Ectodermal cell (in vitro differentiated cells): ENCODE results near the gene EHBP1. TPM values are rescaled to one million over a fixed set of nuclear protein-coding genes. Genes with fewer than 3 reads are reported as not detected.
A peak's percentile ranks its signal among the peaks of the same experiment; 100 is the strongest.

ENCODE experiments used
- H3K27ac ChIP-seq: 2 replicates; pipeline ENCODE4 v1.7.0; 2013; ENCODE audit warnings: mild to moderate bottlenecking, low read depth, low read length; ENCODE audit not compliant: insufficient read depth, poor library complexity, severe bottlenecking
- H3K27me3 ChIP-seq: 2 replicates; pipeline ENCODE4 v1.7.0; 2013; ENCODE audit warnings: mild to moderate bottlenecking, low read length; ENCODE audit not compliant: insufficient read depth, control insufficient read depth, poor library complexity, severe bottlenecking
- H3K36me3 ChIP-seq: one replicate; pipeline ENCODE4 v1.7.0; 2013; ENCODE audit warnings: low read length; ENCODE audit not compliant: control insufficient read depth, insufficient read depth
- H3K4me1 ChIP-seq: one replicate; pipeline ENCODE4 v1.7.0; 2013; ENCODE audit warnings: low read length; ENCODE audit not compliant: control insufficient read depth, insufficient read depth
- H3K4me3 ChIP-seq: 2 replicates; pipeline ENCODE4 v1.7.0; 2013; ENCODE audit warnings: low read depth, low read length, control low read depth; ENCODE audit not compliant: insufficient read depth
- H3K9me3 ChIP-seq: 2 replicates; pipeline ENCODE4 v1.7.0; 2013; ENCODE audit warnings: mild to moderate bottlenecking, low read length, moderate library complexity; ENCODE audit not compliant: control insufficient read depth
- WGBS, 2 experiments: methylation state at CpG; one replicate each; pipeline ENCODE4 v1.1.7; 2013; ENCODE audit warnings: missing lambda C conversion rate in 2 of 2; 5-methylcytosine and 5-hydroxymethylcytosine counted together
- polyA plus RNA-seq, 4 experiments: library from polyadenylated mRNA; stranded (reverse); fragments of 50-300 nt; gene quantifications; one replicate each; pipeline ENCODE4 v1.2.3, GENCODE V29; 2013

EHBP1 gene
- polyA plus RNA-seq (2013, experiment 1 of 4): 42.8 TPM
- 49.8 TPM for polyA plus RNA-seq (2013, experiment 2 of 4)
- 41.7 TPM for polyA plus RNA-seq (2013, experiment 3 of 4)
- polyA plus RNA-seq (2013, experiment 4 of 4): 52.0 TPM

DNA sequence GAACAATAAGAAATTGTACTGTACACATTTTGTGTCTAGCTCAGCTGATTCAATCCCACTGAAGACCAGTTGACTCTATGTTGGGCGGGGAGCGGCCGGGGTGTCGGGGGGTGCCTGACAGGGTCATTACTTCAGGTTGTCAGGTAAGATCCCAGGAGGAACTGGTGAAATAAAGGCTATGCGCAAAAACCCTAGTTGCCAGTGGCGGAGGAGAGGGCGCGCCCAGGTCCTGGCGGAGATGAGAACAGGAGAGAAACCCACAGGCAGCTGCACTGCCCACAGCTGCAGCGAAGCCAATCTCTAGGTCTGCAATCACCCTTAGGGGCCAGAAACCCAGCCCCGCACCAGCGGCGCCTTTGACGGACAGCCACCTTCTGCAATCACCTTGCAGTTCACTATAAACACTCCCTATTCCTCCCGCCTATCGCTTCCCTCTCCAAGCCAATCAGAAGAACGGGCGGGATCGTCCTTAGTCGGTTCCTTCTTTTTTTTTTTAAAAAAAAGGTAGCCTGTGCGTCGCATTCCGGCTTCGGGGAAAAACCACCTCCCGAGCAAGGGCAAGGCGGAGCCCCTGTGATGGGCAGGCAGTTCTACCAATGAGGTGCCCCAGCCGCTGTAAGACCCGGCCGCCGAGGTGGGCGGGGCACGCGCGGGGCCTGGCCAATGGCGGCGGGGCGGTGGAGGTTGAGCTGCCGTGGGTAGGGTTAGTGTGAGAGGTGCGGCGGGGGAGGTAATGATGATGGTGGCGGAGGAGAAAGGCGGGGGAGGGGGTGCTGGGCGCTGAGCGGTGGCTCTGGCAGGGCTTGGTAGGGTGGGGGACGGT lies at the start of gene EHBP1:
EHBP1 (plus strand) TSS at position 707 of the 823 bp plus-strand sequence. CDS start 1,479 bp downstream, outside the sequence.
- Histone ChIP-seq H3K4me3 (peak within 1 kb of the TSS; percentile 55), H3K4me1 (peaks cover 9% of the 10 kb centered on the region), H3K9me3 (no peaks in the 10 kb centered on the region), H3K27ac (peak within 1 kb of the TSS; percentile 0), H3K27me3 (no peaks in the 10 kb centered on the region), H3K36me3 (no peaks in the 10 kb centered on the region)
- 1% methylated on average over 45 of the region's 45 CpGs for WGBS, 2 experiments

DNA sequence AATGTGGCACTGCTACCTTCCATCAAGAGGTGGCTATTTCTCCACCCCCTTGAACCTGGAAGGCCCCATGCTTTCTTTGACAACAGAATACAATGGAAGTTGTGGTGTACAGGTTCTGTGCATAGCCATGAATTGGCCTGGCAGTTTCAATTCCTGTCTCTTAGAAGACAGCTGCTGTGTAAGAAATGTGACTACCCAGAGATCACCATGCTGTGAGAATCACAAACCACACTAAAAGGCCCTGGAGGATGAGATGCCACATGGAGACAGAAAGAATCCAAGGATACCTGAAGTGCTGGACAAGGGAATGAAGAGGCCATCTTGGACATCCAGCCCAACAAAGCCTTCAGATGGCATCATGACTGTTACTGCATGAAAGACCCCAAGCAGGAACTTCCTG lies 47.7 kb upstream of the EHBP1 start:
- no peaks in the 10 kb centered on the region for H3K4me1 ChIP-seq

DNA sequence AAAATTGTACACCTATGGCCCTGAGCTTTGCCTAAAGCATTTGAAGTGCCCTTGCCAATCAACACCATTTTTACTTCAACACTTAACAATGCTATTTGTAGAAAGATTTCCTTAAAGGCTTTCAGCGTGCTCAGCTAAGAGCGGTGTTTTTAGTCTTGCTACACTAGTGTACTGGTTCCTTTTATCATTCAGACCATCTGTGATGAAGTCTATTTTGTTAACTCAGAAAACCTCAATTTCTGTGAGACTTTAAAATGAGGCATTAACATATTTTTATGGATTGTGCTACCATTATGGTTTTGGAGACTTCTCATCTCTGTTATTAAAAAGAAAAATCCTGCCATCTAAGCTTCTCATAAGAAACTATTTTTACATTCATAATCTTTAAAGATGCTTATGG lies 46.6 kb upstream of the EHBP1 start:
- WGBS, 2 experiments: 92% methylated on average over 2 of the region's 2 CpGs
- H3K36me3 ChIP-seq: no peaks in the 10 kb centered on the region
- H3K27ac ChIP-seq: no peak overlapping the region
- H3K9me3 ChIP-seq: no peaks in the 10 kb centered on the region
- no peaks in the 10 kb centered on the region for H3K27me3 ChIP-seq
- no peaks in the 10 kb centered on the region for H3K4me1 ChIP-seq
- H3K4me3 ChIP-seq: no peak overlapping the region

More for the DNA sequence above, 47.7 kb upstream of the EHBP1 start:
- Histone ChIP-seq H3K27ac (no peak overlapping the region), H3K36me3 (no peaks in the 10 kb centered on the region), H3K9me3 (no peaks in the 10 kb centered on the region), H3K27me3 (no peaks in the 10 kb centered on the region), H3K4me3 (no peak overlapping the region)

DNA sequence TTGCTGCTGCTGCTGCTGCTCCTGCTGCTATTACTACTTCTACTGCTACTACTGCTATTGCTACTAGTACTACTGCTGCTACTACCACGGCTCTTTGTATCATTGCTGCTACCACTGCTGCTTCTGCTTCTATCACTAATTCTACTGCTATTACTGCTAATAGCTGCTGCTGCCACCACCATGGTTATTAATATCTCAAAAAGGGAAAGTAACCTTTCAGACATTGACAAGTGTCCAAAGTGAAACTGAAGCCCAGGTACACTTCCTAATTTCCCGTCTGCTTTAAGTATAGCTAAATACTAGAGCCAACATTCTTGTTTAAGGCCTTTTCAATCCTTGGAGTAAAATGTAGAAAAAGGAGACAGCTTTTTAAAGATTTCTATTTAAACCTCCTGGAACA lies 45.4 kb upstream of the EHBP1 start:
- Histone ChIP-seq H3K36me3 (no peaks in the 10 kb centered on the region), H3K9me3 (no peaks in the 10 kb centered on the region), H3K4me3 (no peak overlapping the region), H3K27me3 (no peaks in the 10 kb centered on the region), H3K4me1 (no peaks in the 10 kb centered on the region), H3K27ac (no peak overlapping the region)
- 92 to 98% methylated on average over 1 to 2 of the region's 2 CpGs for WGBS, 2 experiments

DNA sequence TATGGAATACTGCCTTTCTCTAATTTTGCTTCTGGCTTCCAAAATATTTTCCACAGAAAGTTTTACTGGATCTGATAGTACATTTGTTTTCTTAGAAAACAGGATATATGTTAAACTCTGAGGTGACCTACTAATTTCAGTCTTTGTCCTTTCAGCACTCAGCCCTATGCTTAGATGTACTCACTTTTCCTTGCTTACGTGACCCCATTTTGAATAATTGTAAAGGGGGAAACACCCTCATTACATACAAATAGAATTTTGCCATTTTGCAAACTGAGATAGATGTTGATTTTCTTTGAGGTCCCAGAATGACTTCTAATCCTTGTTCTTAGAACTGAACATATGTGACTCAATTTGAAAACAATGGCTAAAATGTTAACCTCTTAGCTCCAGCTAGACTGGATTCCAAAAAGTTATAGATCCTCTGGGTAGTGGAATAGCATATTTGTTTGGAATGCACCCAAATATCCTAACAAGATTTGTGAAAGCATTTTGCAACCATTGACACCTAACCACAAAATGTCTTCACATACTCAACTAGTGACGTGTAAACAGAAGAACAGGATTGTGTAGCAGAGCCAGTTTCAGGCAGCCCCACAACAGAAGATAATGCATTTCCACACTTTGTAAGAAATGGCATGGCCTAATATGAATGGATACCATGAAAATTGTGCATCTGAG lies 44.8 kb upstream of the EHBP1 start:
- no peaks in the 10 kb centered on the region for H3K27me3 ChIP-seq
- no peaks in the 10 kb centered on the region for H3K4me1 ChIP-seq
- no peaks in the 10 kb centered on the region for H3K9me3 ChIP-seq
- WGBS, 2 experiments: 85 to 93% methylated on average over 1 to 2 of the region's 2 CpGs
- H3K27ac ChIP-seq: no peak overlapping the region
- H3K36me3 ChIP-seq: no peaks in the 10 kb centered on the region
- H3K4me3 ChIP-seq: no peak overlapping the region

DNA sequence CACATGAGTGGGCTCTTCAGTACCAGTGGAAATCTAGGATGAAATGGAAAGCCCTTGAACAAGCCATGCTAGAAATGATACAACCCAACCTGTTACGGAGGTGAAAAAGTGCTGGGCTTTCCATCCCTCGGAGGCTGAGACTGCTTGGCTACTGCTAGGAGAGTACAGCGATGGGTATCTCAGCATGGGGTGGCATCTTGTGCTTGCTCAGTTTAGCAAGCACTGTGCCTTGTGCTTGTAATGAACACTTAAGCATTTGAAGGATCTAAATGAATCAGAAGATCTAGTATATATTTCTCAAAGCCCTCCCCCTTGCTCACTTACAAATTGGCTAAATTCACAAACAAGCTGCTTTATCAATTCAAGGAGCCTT lies 44.3 kb upstream of the EHBP1 start:
- 72 to 82% methylated on average over 3 of the region's 3 CpGs for whole genome bisulfite sequencing, 2 experiments
- Histone ChIP-seq H3K27me3 (no peaks in the 10 kb centered on the region), H3K27ac (no peak overlapping the region), H3K4me1 (no peaks in the 10 kb centered on the region), H3K9me3 (no peaks in the 10 kb centered on the region), H3K36me3 (no peaks in the 10 kb centered on the region), H3K4me3 (no peak overlapping the region)

DNA sequence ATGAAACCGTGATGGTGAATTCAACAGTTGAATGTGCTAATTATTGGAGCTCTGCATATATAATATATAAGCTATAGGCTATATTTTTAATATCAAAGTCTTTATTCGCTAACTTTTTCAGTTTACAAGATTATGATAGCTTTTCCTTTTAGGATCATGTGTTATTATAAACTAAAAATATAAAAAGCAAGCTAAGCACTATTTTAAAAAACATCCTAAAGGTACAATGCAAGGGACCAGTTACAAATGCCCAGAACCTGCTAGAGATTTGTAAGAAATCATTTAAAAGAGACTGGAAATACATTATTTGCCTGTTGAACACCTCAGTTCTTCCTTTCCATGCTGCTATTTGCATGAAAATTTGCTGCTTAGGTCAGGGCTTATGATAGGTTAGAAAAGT lies 43.4 kb upstream of the EHBP1 start:
- Histone ChIP-seq H3K4me3 (no peak overlapping the region), H3K36me3 (no peaks in the 10 kb centered on the region), H3K9me3 (no peaks in the 10 kb centered on the region), H3K4me1 (no peaks in the 10 kb centered on the region), H3K27me3 (no peaks in the 10 kb centered on the region), H3K27ac (no peak overlapping the region)
- WGBS, 2 experiments: no CpG with 5 or more reads among the region's 2 CpGs

DNA sequence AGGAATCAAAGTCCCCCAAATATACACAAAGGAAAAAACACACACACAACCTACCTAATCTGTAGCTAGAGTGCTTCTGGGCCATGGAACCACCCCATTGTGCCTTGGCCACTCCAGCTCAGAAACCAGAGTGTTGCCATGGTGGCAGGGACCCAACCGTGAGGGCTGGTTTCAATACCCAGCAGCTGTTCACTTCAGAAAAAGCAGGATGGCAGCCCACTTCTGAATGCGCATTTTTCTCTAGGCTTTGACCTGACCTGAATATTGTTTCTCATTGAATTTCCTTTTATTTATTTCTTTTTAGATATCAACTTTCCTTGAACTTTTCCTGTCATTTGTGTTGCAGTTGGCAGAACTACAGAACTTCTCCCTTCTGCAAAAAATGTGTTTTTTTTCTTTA lies 43.0 kb upstream of the EHBP1 start:
- no peak overlapping the region for H3K4me3 ChIP-seq
- no peaks in the 10 kb centered on the region for H3K4me1 ChIP-seq
- no peaks in the 10 kb centered on the region for H3K36me3 ChIP-seq
- WGBS, 2 experiments: 64 to 73% methylated on average over 2 of the region's 2 CpGs
- H3K27ac ChIP-seq: no peak overlapping the region
- no peaks in the 10 kb centered on the region for H3K9me3 ChIP-seq
- H3K27me3 ChIP-seq: no peaks in the 10 kb centered on the region

DNA sequence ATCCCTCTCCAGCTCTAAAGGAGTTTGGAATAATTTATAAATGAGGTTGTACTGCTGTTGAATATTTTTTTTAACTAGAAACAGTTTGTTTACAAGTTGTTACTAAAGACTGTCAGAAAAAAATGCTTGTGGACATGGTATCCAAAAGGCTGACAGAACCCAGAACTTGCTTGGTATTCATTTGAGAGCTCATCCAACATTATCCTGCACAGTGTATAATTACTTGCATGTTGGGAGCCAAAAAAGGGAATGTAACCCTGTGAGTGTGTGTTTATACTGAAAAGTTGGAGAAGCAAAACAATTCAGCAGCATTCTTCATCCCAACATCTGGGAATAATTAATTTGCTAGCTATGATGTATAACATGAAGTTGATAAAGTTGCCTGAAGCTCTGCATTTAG lies 42.1 kb upstream of the EHBP1 start:
- no peak overlapping the region for H3K27ac ChIP-seq
- no peaks in the 10 kb centered on the region for H3K27me3 ChIP-seq
- H3K4me1 ChIP-seq: no peaks in the 10 kb centered on the region
- no peaks in the 10 kb centered on the region for H3K36me3 ChIP-seq
- no peak overlapping the region for H3K4me3 ChIP-seq
- no peaks in the 10 kb centered on the region for H3K9me3 ChIP-seq

- H3K4me1 ChIP-seq: no peaks in the 10 kb centered on the region
- no peaks in the 10 kb centered on the region for H3K9me3 ChIP-seq
- no peaks in the 10 kb centered on the region for H3K27me3 ChIP-seq
- no peak overlapping the region for H3K4me3 ChIP-seq
- H3K27ac ChIP-seq: no peak overlapping the region
- no peaks in the 10 kb centered on the region for H3K36me3 ChIP-seq
Observed at GRCh38 chr2:62663920-62664795, 41.4 kb upstream of the EHBP1 start.
